ENCODE results near the gene HIF1A.
A peak's percentile ranks its signal among the peaks of the same experiment; 100 is the strongest.
"Not testable (repeated sequence)": the region's sequence is repeated elsewhere in the genome, so short reads cannot be mapped to it uniquely, and the experiment has no call there.

HIF1A gene

DNA sequence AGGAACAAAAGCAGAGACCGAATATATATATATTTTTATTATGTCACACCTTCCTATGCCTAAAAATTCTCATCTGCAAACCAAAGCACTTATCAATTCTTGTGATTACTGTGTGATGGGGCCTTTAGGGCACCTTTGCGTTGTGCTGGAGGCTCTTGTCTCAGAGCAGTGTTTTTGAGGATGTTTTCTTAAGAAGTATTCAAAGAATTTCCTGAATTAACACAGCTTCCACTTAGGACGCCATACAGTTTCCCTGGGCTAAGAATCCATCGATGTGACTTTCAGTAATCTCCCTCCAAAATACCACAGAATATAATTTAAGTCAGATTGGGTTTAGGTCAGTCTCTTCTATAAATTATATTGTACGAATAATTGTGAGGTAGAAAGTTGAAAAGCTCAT, 22.0 kb upstream of the HIF1A start:
- DNase-seq (ENCODE audit: low spot score): no peak

DNA sequence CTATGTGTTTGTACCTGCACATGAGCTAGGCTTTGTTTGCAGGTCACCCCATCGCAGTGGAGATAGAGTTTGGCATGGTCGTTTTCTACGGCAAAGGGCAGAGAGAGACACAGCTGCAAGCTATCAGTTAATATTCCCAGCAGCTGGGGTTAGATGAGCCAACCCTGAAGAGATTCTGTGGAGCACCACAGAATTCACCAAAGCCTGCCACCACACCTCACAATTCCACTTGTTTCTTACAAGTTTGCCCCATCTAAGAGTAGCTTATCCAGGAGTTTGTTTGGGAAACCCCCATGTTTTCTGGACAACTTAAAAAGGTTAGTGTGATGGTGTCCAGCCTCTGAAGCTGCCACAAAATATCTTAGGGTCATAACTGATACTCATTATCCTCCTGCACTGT, 20.0 kb upstream of the HIF1A start:
- DNase-seq (ENCODE audit: low spot score): no peak

DNA sequence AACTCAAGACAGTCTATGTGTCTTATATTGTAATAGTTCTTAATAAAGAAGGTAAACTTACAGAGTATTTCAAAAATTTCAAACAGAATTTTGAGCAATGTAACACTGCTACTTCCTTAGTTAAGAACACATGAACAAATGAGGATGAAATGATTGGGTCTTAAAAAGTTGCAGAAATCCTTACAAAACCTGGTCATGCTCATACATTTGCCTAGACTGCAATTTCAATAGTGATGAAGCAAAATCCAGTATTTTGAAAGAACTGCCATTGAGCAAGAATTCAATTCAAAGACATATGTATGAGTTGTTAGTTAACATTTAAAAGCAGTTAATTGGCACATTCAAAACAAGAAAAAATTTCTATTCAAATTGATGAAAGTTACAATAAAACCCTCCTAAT, 17.8 kb upstream of the HIF1A start:
- DNase-seq (ENCODE audit: low spot score): no peak

GRCh38 chr14:61678975-61679374, 16.3 kb upstream of the HIF1A start:
- DNase-seq (ENCODE audit: low spot score): no peak

DNA sequence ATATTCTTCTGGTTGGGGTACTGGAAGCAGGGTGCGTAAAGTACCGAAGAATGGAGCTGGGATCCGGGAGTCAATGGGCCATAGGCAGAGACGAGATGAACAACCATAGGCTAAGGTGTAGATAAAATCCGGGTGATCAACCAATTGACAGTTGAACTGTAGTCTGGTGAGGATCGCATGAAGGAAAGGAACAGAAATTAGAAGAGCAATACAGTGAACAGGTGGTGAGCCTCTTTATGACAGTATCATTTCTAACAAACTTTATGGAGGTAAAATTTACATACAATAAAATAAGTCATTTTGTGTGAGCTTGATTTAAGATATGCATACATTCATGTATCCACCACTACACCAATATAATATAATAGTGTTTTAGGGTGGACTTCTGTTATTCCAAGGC, 13.9 kb upstream of the HIF1A start:
- DNase-seq (ENCODE audit: low spot score): no peak

GRCh38 chr14:61683108-61683507, 12.2 kb upstream of the HIF1A start:
- no peak for DNase-seq (ENCODE audit: low spot score)

GRCh38 chr14:61690039-61690438, 5.3 kb upstream of the HIF1A start:
- no peak for DNase-seq (ENCODE audit: low spot score)

DNA sequence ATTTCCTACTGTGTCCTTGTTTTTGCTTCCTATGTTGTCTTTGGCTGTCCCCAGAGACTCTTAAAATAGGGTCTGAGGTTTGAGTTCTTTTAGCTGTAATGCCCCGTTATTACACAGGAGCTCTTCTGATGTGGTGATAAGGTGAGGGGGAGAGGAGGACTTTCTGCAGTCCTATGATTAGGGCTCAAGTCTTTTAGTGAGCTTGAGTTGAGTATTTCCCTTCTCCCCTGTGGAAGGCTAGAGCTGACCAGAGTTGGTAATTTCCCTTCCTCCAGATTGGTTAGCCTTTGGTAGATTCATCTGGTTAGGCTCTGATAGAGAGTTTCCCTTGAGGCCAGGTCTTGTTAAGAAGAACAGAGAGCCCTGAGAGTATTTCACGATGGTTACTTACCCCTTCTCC, 4.3 kb upstream of the HIF1A start:
- no peak for DNase-seq (ENCODE audit: low spot score)

DNA sequence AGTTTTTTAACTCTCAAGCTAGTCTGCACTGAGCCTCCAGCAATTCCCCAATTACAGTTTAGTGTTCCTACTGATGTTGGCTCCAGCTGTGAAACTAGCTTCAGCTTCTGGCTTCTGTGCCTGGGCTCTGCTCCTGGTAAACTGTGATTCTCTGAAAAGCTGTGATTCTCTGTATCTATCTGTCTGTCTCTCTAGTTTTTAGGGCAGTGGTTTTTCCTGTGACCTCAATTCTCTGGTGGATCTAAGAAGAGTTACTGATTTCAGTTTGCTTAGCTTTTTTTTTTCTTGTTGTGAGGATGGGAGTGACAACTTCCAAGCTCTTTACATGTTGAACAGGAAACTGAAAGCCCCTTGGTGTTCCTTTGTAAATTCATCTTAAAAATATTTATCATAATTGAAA, 3.8 kb upstream of the HIF1A start:
- peak; percentile 46 for DNase-seq (ENCODE audit: low spot score)

DNA sequence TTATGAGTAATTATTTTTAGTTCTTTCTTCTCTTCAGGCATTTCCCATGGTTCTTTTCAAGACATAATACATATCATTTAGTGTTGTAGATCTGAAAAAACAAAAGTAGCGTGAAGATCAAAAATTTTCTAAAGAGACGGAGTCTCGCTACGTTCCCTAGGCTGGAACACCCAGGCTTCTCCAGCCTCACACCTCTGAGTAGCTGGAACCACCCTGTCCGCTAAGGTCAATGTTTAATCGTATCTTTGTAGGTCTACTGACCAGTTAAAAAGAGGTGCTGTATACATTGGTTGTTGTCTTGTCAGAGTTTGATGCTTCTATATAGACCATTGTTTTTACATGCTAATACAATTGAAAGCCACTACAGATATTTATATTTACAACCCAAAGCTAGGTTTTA, 1.3 kb upstream of the HIF1A start:
- no peak for DNase-seq (ENCODE audit: low spot score)

- no peak for DNase-seq (ENCODE audit: low spot score)
These were observed 598 bp downstream of the HIF1A start for GRCh38 chr14:61695695-61696527.

DNA sequence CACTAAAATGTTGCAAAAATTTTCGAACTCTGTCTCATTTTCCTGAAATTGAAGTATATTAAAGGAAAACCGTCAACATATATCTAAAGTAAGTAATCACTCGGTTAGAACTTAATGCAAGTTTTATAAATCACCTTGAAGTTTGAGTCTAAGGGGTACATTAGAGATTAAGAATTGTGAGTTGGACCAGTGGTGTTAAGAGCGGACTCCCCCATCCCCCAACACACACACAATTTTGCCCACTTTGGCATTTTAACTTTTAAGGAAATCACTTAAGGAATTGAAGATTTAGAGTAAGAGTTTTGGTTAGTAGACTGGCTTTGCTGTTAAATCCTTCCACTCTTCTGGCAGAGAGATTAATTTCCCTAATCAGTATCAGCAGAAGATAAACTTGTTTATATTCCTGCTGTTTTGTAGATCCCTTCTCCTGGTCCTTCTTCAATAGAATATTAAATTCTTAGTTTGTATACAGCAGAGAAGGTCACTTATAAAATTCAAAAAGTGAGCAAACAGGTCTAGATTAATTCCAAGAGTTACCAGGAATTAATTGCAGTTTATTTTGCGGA, 1.5 kb downstream of the HIF1A start:
- DNase-seq (ENCODE audit: low spot score): no peak

DNA sequence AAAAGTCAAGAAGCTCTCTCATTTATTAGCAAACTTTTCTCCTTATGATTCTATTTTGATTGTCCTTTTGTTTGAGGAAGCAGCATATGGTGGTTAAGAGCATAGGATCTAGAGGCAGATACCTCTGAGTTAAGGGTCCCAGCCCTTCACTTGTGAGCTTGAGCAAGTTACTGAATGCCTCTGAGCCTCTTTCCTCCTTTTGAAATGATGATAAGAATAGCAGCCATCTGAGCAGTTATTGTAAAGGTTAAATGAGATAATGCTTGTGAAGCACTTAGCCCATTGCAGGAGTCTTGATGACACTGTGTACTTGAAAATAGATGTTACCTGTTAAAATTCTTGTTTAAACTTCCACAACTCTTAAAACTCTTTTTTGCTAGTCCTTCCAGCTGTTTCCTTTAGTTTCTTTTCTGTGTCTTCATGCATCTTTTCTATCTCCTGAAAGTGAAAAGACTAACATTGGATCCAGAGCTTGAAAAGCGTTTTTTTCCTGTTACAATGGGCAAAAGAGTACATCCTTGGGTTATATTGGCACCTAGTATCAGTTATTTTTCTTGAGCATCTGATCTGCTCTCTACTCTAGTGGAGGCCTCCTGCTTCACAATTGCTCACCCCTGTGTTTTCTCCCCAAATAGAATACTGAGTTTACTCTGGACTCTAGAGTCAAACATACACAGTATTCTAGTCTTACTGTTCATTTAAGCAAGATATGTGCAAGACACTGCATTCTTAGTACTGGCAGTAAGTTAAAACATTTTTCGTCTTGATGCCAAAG, 3.1 kb downstream of the HIF1A start:
- no peak for DNase-seq (ENCODE audit: low spot score)

DNA sequence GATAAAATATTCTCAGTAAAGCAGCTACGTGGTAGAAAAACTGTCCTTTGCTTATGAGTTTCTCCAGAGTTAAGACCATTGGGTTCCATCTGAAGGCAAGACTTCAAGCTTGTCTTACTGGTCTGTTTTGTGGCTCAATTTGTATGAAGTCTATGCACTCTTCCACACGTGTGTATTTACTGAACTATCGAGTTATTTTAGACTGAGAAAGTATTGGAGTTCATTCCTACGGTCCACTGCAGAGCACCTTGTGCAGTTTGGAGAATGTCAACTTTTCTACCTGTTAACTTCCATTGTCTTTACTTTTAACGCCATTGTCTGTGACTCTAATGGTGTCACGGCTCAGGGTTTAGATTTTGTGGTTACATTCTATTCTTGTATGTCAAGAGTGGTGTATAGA, 3.7 kb downstream of the HIF1A start:
- no peak for DNase-seq (ENCODE audit: low spot score)

DNA sequence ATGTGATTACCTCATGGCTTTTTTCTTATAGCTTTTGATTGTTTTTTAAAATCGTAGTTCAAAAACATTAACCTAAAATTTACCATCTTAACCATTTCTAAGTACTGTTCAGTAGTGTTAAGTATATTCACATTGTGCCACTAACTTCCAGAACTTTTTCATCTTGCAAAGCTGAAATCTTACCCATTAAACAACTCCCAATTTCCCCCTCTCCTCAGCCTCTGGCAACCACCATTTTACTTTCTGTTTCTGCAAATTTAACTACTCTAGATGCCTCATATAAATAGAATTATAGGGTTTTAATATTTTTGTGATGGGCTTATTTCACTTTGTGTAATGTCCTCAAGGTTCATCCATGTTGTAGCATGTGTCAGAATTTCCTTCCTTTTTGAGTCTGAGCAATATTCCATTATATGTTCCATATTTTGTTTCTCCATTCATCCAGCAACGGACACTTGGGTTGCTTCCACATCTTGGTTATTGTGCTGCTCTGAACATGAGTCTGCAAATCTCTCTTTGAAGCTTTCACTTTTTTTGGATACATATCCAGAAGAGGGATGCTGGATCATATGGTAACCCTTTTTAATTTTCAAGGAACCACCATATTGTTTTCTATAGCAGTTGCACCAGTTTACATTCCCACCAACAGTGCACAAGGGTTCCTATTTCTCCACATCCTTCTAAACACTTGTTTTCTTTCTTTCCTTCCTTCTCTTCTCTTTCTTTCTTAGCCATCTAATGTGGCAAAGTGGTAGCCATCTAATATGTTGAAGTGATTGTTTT, 5.0 kb downstream of the HIF1A start:
- no peak for DNase-seq (ENCODE audit: low spot score)

- DNase-seq (ENCODE audit: low spot score): no peak
These were observed 6.6 kb downstream of the HIF1A start for GRCh38 chr14:61701946-61702345.

- DNase-seq (ENCODE audit: low spot score): no peak
These were observed 8.2 kb downstream of the HIF1A start for GRCh38 chr14:61703342-61704129.

DNA sequence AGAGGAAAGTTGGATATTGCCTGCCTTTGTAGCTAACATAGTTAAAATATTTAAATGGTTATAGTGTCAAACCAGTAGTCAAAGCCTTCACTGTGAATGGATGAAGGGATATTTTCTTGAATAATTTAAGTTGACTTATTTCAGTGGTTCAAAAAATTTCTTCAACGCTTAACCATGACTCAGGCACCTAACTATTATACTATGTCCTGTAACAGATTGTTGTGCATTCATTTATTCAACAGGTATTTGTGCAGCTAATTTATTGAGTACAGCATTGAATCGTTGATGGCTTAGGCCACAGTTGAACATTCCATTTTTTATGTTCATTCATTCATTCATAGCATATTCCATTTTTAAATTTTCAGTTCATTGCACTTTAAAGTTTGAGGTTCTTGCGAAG, 9.2 kb downstream of the HIF1A start:
- no peak for DNase-seq (ENCODE audit: low spot score)

- DNase-seq (ENCODE audit: low spot score): no peak
These were observed 9.7 kb downstream of the HIF1A start for GRCh38 chr14:61705017-61705416.

- DNase-seq (ENCODE audit: low spot score): no peak
These were observed 10.9 kb downstream of the HIF1A start for GRCh38 chr14:61706096-61706690.

- DNase-seq (ENCODE audit: low spot score): not testable (repeated sequence)
These were observed 12.5 kb downstream of the HIF1A start for GRCh38 chr14:61707774-61708173.
